Measurements from ENCODE around the gene EPGN. TPM values are rescaled to one million over a fixed set of nuclear protein-coding genes. Genes with fewer than 3 reads are reported as not detected.

The EPGN gene
- total RNA-seq, 4 donors from 2014 or later: not detected

DNA sequence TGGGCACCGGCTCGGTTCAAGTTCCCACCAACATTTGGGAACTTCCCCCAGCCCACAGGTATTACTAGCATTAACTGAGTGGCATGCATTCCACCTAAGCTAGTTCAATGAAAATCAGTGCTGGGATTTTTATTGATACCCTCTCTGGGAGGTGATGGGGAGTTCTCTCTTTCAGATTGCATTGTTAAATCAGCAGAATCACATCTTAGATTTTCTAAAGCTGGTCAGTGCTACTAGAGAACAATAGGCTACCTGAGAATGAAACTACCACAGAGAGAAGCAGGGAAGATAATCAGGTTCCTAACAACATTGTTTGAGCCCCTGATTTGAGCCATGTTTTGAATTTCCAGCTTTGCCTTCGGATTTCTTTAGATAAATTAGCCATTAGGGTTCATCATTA, 16.0 kb downstream of the EPGN start:
- TF ChIP-seq, protein P1, sequence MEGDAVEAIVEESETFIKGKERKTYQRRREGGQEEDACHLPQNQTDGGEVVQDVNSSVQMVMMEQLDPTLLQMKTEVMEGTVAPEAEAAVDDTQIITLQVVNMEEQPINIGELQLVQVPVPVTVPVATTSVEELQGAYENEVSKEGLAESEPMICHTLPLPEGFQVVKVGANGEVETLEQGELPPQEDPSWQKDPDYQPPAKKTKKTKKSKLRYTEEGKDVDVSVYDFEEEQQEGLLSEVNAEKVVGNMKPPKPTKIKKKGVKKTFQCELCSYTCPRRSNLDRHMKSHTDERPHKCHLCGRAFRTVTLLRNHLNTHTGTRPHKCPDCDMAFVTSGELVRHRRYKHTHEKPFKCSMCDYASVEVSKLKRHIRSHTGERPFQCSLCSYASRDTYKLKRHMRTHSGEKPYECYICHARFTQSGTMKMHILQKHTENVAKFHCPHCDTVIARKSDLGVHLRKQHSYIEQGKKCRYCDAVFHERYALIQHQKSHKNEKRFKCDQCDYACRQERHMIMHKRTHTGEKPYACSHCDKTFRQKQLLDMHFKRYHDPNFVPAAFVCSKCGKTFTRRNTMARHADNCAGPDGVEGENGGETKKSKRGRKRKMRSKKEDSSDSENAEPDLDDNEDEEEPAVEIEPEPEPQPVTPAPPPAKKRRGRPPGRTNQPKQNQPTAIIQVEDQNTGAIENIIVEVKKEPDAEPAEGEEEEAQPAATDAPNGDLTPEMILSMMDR (IDR thresholded peaks at IDR 0.05; ENCODE audit: low read depth): no peak

DNA sequence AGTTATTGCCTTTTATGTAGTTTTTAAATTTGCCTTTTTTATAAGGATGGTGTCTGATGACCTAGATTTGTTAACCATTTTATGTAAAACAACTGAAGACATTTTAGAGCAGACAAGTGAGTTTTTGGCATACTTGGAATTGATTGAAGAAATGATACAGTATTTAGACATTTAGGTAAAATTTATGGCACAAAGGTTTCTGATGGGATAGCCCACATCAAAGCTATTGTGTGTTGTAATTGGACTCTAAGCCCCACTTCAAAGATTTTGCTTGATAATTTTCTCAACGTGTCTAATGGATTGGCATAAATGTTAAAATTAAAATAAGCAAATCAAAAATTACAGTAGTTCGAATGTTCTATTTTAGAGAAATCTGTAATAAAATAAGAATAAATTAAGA, 17.6 kb downstream of the EPGN start:
- TF ChIP-seq, protein P1 (IDR thresholded peaks at IDR 0.05; ENCODE audit: low read depth): no peak

GRCh38 chr4:74327762-74328161, 19.5 kb downstream of the EPGN start:
- TF ChIP-seq, protein P1 (IDR thresholded peaks at IDR 0.05; ENCODE audit: low read depth): no peak

- TF ChIP-seq, protein P1 (IDR thresholded peaks at IDR 0.05; ENCODE audit: low read depth): no peak
Measured at GRCh38 chr4:74328501-74328900, 20.2 kb downstream of the EPGN start.

DNA sequence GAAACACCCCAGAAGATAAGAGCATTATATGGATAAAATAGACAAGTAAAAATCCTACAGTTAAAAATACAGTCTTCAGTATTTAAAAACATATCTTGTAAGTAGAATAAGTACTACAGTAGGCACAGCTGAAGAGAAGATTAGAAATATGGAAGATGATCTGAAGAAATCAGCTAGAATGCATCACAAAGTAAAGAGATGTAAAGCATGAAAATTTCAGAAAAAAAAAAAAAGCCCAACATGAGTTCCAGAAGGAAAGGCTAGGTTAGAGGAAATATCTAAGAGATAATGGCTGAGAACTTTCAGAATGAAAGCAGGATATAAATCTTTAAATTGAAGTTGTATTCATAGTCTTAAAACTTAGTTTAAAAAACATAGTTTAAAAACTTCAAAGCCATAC, 21.0 kb downstream of the EPGN start:
- TF ChIP-seq, protein P1 (IDR thresholded peaks at IDR 0.05; ENCODE audit: low read depth): no peak

DNA sequence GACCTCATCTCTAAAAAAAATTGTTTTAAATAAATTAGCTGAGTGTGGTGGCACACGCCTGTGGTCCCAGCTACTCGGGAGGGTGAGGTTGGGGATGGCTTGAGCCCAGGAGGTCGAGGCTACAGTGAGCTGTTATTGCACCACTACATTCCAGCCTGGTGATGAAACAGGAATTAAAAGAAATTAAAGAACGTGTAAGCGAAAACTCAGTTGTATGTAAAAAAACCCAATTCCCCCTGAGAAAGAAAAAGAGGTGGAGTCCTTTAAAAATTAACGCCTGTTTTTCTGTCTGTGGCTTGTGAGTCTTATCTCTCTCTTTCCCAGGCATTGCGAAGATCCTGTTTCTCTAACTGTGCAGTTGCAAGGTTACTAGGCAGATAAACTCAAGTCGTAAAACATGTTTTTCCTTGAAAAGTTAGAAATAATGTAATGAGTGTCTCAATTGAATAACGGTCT, 22.1 kb downstream of the EPGN start:
- TF ChIP-seq, protein P1 (IDR thresholded peaks at IDR 0.05; ENCODE audit: low read depth): no peak

DNA sequence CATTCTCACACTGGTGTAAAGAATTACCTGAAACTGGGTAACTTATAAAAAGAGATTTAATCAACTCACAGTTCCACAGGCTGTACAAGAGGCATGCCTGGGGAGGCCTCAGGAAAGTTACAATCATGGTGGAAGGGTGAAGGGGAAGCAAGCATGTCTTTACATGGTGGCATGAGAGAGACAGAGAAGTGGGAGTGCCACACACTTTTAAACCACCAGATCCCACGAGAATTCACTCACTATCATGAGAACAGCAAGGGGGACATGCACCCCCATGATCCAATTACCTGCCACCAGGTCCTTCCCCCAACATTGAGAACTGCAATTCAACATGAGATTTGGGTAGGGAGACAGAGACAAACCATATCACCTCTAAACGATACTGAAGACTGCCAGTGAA, 23.0 kb downstream of the EPGN start:
- TF ChIP-seq, protein P1 (IDR thresholded peaks at IDR 0.05; ENCODE audit: low read depth): no peak

Measured in subcutaneous adipose tissue (tissue), 4 donors.